ENCODE results near the gene ZFP36L2.

The ZFP36L2 gene

DNA sequence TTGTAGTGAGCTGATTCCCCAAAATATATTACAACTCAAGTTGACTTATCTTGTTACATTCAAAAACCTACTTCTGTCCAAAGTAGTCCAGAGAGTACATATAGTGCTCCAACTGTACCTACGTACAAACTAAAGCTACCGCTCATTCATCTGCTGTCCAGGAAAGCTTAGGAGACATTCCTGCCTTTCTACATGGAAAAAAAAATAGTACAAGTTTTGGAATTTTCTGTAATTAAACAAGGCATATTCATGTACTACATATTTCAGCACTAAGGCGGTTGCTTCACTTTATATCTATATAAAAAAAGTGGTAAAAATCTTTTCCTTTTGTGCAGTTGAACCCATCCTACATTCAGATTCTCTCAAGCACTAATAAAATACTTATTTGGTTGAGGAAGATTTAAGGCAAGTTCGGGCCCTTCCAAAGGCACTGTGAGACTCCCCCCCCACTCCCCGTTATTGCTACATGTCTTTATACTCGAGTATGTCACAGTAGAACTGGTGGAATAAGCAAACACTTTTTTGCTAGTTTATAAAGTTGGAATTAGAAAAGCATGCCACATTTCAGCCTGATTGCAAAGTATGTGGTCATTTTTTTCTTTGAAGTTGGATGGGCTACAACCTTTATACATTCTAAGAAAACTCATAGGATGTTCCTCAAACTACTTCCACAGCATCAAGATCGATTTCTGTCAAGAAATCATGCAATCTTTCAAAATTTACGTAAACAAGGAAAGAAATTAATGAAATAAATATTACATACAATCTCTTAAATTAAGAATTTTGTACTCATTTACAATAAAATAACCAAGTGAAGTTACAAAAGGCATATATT, 3.7 kb downstream of the ZFP36L2 start:
- no peak for DNase-seq

DNA sequence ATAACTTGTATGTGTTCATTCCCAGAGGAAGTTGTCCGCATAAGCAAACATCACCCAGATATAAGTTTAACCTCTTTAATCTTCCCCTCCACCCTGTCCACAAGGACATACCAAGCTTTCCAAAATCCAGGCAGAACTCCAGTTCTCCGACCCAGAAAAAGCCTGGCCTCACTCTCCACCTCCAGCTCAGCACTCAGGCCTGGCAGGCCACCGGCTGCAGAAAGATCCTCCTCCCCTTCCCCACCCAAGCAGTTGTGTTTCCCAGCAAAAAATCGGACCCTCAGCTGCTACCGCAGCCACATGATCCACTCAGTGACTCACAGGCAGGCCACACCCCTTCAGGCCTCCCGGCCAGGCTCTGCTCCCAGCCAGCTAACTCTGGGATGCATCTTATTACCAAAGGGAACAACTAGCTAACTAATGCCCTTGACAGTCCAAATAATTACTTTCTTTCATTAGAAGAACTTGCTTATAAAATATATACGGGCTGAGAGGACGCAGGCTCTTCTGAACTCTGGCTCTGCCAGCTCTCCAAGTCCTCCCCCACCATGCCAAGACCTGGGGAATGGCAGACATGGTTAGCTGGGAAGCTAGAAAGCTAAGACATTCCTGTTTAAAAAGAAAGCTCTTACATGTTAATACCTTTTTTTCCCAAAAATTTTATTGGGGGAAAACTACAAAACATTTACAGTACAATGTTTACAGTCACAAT, 4.5 kb downstream of the ZFP36L2 start:
- peak; percentile 50 for DNase-seq

- DNase-seq = peak; percentile 39
Measured at GRCh38 chr2:43221124-43221762, 5.2 kb downstream of the ZFP36L2 start.

GRCh38 chr2:43220760-43221123, 5.7 kb downstream of the ZFP36L2 start:
- no peak for DNase-seq

GRCh38 chr2:43220229-43220751, 6.1 kb downstream of the ZFP36L2 start:
- no peak for DNase-seq

DNA sequence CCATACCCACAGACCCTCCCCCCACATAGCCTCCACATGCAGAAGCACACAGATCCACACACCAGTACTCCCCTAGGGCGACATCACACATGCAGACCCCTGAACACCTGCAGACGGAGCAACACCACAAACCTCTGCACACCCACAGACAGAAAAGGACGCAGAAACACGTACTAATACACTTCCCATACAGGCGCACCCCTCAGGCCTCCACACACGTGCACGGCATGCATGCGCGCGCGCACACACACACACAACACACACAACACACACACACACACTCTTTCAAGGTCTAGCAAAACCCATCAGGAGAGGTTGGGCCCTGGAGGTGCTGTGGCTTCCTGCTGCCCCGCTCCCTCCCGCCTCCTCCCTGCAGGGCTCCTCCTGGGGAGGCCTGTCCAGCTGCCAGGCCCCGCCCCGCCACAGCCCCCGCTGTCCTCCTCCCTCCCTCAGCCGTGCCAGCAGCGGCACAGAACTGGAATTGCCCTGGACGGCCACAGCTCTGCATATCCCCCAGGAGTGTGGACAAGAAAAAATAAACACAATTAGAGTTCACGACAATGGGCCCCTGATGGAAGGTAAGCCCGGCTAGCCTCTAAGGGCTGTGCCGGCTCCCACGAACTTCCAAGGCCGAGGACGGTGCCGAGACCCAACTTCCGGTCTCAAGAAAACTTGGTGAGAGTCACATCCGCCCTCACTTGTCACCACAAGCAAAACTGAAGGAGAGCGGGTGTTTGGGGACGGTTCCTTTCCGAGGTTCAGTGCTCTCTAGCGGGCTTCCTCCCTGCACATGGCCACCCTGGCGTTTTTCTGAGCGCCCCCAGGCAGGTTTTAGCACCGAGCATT, 6.8 kb downstream of the ZFP36L2 start:
- DNase-seq = peak; percentile 64

GRCh38 chr2:43218702-43219382, 7.6 kb downstream of the ZFP36L2 start:
- peak; percentile 50 for DNase-seq

DNA sequence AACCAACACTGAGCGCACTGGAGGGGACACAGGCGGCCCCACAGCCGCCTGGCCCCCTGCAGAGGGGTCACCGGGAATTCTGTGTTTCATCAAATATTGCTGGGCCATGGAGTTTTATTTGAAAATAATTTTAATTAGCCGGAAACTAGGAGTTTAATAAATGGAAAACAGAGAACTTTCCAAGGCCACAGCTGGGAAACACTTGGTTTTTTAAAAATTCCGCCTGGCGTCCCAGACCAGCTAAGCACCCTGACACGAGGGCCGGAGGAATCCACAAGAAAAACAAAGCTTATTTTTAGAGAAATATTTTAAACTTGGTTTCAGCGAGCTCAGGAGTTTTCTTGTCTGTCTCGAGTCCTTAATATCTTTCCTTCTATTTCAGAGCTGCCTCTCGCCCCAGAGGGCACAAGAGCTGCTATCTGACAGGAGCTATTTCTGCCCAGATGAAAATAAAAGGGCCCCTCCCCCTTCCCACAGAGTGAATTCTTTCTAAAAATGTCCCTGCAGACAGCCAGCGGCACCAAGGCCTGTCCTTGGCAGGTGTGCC, 8.2 kb downstream of the ZFP36L2 start:
- no peak for DNase-seq

GRCh38 chr2:43217228-43218154, 8.9 kb downstream of the ZFP36L2 start:
- DNase-seq = no peak

DNA sequence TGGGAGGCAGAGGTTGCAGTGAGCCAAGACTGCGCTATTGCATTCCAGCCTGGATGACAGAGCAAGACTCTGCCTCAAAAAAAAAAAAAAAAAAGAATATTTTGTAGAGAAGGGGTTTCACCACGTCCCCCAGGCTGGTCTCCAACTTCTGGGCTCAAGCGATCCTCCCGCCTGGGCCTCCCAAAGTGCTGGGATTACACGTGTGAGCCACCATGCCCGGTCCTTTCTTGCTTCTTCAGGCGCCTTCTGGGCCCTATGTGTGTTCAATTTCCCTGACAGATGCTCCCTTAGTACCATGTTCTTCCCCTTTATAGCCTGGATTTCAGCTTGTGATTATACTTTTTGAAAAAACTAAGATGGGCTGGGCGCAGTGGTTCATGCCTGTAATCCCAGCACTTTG, 9.8 kb downstream of the ZFP36L2 start:
- no peak for DNase-seq

DNA sequence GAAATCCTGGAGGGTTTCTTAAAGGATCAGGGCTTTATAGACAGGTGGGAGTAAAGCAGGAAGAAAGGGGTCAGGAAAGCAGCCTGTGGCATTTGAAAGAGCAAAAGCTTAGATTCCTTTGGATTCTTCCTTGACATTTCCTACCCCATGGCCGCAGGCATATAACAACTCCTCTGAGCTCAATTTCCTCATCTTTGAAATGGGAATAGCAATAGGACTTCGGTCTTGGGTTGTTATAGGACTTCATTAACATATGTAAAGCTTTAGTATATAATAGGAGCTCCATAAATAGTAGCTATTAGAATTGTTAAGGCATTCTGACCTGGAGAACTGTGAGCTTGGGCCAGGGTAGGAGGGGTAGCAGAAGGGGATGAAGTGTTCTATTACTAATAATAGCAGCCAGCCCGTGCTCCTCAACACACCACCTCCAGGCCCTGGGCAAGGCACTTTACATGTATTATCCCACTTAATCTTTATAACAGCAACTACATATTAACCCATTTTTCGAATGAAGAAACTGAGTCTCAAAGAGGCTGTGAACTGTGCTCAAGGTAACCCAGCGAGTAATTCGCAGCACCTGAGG, 10.6 kb downstream of the ZFP36L2 start:
- no peak for DNase-seq

DNA sequence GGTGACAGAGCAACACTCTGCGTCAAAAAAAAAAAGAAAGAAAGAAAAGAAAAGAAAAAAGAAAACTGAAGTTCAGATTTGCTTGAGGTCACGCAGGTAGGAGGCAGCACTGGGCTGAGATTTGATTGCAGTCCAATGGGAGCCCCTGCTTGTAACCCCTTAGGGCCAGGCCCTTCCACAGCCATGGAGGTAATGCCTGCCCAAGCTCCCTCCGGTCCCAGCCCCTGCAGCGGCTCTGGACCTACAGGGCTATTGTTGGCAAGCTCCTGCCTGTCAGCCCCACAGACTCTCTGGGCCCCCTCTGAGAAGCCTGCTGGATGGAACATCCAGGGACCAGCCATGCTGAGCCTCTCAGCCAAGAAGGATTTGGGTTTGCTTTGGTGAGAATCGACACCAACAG, 12.2 kb downstream of the ZFP36L2 start:
- DNase-seq = no peak

- DNase-seq = no peak
Measured at GRCh38 chr2:43212931-43213330, 13.5 kb downstream of the ZFP36L2 start.

- no peak for DNase-seq
Measured at GRCh38 chr2:43212216-43212835, 14.1 kb downstream of the ZFP36L2 start.

- DNase-seq = peak; percentile 43
Measured at GRCh38 chr2:43210467-43211303, 15.7 kb downstream of the ZFP36L2 start.

DNA sequence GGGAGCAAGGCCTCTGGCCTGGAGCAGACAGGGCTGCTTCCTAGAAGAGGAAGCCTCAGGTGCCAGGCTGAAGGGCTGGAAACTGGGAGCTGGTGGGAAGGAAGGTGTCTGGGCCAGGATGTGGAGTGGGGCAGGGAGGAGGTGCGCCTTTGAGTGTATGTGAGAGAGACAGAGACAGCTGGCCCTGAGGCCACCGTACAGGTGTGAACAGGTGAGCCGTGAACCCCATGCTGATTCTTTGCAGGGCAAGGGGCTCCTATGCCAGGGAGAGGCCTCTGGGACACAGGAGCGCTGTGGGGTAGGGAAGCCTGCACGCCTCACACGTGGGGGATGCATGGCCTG, 16.3 kb downstream of the ZFP36L2 start:
- no peak for DNase-seq

DNA sequence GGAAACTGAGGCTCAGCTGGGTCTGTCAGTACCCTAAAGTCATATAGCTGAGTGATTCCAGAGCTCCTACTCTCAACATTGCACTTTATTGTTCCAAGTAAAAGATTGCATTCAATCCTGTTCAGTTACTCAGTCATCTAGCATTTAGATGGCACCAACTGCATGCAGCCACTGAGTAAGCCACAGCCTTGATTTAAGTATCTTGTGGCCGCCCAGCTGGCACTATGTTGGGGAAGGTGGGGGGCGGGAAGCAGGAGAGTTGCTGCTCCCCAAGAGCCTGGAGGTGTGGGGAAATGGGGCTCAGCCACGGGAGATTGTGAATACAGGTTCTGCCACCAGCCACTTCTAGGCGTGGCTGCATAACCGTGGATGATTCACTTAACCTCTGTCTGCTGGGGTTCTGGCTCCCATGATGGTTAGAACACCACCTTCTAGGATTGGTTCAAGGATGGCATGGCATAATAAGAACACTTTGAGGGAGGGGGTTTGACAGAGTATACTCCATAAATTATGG, 17.1 kb downstream of the ZFP36L2 start:
- no peak for DNase-seq

- DNase-seq = no peak
Measured at GRCh38 chr2:43207553-43208300, 18.7 kb downstream of the ZFP36L2 start.
